Amygdala (tissue), 56 donors: ENCODE data around the gene USP2.
A peak's percentile ranks its signal among the peaks of the same experiment; 100 is the strongest.

Experiments
- DNase-seq, 56 donors: peaks; one replicate each; lab custom pipeline; 2025; lab: John Stamatoyannopoulos, UW

Gene USP2

DNA sequence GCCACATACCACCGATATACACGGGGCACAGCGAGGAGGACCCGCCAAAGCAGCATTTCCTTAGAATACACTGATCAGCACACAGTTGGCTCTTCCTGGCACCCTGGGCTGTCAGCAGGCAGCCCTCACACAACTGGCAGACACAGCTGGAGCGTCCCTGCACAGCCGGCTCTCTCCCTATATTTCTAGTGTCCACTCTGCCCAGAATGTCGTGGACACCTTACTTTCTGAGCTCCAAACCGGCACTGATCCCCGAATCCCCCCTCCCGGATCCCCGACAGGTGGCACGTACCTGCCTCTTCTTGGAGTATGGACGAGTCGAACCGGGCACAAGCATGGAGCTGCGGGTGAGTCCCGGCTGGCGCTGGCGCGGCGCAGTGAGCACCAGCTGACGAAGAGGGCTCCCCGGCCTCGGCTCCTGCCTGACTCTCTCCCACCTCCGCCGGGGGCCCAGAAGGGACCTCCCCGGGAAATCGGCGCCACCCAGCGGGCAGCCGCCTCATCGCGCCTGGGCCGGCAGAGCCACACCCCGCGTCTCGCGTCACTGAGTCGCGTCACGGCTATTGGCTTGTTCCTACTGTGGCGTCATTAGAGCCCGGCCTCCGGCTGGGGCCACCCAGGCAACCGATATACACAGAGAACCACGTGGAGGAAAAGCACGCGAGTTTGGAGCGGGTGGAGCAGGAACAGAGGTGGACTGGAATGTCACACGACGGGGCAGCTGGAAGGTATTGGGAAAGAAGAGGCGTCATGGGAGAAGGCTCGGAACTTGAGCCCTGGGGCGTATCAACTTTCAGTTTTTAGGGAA lies at the start of gene USP2:
TSS of gene USP2 (minus strand) at position 510 of the 808 bp plus-strand sequence. CDS start 8,210 bp downstream, outside the sequence.
- peak in 55 of 56 donors; percentile 81 to 99 (median 96) for DNase-seq

DNA sequence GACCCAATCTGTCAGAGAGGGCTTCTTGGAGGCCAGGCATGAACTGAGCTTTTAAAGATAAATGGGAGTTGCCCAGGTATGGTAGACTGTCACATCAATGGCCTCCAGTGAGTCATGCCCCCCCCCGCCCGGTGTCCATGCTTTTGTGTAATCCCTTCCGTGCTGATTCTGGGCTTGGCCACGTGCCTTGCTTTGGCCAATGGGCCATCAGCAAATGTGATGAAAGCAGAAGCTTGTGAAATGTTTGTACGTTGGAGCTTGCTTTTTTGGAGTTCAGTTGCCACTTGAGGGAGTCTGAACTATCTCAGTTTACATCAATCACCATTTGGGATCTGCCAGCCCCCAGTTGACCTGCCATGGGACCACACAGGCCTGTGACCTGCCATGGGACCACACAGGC lies 45.8 kb upstream of the USP2 start:
- no peak for DNase-seq

- DNase-seq: no peak
Measured at GRCh38 chr11:119426142-119426541, 44.7 kb upstream of the USP2 start.

- DNase-seq: no peak
Measured at GRCh38 chr11:119424775-119425174, 43.3 kb upstream of the USP2 start.

GRCh38 chr11:119424276-119424675 lies 42.8 kb upstream of the USP2 start:
- no peak for DNase-seq

DNA sequence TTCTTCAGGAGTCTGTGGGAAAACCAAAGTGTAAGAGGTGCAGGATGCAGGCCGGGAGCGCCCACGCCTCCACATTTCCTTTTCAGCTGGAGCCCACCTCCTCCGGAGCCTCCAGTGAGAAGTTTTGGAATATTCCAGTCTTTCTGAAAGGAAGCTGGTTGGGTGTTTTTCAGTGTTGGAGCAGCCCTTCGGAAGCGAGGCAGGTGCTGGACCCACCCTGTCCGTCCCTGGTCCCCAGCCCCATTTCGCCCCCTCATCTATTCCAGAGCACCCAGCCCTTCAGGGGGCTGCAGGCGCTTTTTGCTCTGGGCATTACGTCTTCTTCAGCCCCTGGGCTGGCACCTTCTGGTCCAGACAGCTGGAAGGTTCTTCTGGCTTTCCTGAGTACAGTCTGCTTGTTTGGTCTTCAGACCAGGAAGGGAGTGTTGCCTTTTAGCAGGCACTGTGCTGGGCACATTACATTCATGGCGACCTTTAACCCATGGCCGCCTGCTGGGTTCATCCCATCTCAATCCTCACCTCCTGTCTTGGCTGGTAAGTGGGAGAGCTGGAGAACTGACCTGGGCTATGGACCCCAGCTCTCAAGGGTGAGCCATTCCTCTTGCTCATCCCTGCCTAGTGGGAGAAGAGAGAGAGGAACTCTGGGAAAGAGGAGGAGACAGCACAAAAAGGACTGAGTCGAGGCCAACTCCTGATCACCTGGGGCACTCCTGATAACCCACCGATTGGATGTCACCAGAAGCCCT lies 42.2 kb upstream of the USP2 start:
- DNase-seq: peak in 1 of 56 donors; percentile 64

DNA sequence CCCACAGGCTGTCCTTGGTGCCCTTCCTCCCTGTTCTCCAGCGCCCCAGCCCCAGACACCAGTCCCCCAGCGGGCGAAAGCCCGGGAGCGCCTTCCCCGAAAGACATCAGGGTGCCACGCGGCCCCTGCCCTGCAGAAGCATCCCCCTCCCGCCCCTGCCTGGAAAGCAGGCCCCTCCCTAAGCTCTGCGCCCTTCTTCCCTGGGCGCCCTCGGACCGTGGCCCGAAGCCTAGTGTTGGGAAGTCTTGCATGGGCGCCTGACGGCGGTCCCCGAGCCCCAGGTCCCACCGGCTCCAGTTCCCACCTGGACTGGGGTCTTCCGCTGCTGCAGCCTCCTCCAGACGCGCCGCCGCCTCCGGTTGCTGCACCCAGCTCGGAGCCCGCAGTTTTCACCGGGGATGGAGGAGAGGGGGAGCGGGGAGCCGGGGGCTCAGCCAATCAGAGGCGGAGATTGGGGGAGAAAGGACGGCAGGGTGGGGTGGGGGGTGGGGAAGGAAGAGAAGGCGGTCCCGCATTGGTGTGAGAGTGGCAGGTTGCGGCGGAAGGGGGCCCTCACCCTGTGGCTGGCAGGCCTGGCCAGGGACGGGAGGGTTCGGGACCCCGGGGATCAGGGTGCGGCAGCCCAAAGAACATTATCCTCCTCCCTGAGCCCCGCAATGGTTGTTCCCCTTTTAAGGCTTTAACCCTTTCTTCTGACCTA lies 41.5 kb upstream of the USP2 start, which contains the start of gene THY1:
TSS of gene THY1 (minus strand) at position 364 of the 700 bp plus-strand sequence. CDS start 2,267 bp downstream, outside the sequence.
- peak in 41 of 56 donors; percentile 23 to 77 (median 60) for DNase-seq

DNA sequence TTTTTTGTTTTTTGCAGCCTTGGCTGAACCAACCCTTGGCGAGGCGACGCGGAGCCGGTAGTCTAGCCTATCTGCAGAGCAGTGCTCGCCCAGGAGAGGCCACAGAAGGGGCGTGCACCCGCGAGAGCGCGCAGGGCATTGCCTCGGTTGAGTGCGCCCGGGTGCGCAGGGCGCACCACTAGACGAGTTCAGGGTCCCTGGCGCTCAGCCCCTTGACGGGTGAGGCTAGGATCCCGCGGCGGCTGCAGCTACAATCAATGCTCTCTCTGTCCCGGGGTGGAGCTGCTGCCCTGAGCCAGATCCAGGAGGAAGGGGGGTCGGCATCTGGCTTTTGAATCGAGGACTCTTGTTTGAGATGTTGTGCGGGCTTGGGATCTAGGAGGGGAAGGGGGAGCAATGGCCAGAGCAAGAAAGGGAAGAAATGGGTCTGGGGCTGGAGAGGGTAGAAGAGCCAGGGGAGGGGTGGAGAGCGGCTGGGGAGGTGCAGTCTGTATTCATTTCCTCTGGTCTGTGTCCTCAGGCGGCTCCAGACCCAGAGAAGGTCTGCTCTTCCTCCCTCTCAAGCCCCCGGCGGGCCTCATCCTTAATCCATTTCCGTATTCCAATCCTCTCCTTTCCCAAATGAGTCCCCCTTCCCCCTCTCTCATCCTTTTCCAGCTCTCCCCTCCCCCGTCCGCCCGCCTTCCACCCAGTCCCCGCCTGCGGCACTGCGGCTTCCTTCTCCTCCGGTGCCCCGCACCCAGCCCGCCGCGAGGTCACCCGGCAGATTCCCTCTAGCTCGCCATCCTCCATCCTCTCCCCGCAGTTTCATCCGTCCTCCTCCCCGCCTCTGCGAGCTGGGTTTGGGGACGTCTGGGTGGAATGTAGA lies 40.7 kb upstream of the USP2 start:
- DNase-seq: peak in 25 of 56 donors; percentile 33 to 75 (median 51)

- no peak for DNase-seq
Measured at GRCh38 chr11:119421351-119421750, 39.9 kb upstream of the USP2 start.

- no peak for DNase-seq
Measured at GRCh38 chr11:119420631-119421030, 39.1 kb upstream of the USP2 start.

DNA sequence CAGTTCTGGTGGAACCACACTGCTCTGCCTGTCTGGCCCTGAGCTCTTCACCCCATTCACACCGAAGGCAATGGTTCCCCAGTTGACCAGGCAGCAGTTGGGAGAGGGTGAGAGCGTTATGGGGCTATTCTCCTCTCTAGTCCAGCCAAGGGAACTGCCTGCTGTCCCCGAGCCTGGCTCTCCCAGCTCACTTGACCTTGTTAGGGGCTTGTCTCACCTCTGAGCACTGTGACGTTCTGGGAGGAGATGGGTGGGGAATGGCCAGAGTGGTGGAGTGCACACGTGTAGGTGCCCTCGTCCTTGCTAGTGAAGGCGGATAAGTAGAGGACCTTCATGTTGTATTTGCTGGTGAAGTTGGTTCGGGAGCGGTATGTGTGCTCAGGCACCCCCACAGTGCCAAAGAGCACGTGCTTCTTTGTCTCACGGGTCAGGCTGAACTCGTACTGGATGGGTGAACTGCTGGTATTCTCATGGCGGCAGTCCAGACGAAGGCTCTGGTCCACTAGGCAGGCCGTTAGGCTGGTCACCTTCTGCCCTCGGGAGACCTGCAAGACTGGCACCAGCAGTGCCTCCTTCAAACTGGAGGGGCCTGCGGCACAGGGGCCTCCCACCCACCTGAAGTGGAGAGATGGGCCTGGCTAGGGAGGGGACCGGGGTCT lies 38.5 kb upstream of the USP2 start:
- DNase-seq: no peak

GRCh38 chr11:119419246-119419645 lies 37.8 kb upstream of the USP2 start:
- no peak for DNase-seq

DNA sequence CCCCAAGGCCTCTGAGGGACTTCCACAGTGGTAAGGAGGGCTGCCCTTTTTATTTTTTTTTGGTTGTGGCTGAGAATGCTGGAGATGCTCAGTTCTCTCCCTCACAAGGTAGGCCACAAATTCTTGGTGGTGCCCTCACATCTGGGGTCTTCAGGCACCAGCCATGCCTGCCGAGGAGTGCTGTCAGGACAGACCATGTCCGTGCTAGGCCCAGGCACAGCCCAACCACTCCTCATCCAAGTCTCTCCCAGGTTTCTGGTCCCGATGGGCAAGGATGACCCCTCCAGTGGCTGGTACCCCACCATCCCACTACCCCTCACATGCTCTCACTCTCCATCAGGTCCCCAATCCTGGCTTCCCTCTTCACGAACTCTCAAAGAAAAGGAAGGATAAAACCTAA lies 37.3 kb upstream of the USP2 start:
- DNase-seq: no peak

DNA sequence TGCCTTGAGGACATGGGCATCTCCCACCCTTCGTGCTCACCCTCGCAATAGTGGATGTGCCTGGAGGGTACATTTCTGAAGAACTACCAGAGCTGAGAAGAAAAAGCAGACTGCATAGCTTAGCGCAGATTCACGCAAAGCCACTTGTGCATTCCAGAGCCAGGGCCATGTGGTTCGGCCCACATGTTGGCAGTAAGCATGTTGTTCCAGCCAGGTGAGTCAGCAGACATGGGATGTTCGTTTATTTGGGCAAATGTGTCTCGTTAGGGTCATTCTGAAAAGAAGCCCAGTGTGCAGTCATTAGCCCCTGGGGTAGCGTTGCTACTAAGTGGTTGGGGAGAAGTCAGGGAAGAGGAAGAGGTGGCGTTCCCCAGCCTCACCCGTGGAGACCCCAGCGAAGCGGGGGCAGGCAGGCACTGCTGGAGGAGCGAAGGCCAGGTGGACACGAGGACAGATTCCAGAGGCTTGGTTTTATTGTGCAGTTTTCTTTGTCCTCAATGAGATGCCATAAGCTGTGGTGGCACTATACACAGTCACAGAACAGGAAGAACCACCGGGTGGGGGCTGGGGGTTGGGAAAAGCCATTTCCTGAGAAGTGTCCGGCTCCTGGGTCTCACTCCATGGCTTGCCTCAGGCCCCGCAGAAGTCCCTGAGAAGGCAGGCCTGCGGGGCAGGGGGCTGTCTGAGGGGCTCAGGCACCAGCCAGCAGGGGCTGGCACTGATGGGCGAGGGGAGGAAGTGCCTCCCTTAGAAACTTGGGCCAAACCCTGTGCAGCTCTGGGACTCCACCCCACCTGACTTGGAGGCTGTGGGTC lies 36.4 kb upstream of the USP2 start:
- peak in 1 of 56 donors; percentile 28 for DNase-seq

- DNase-seq: peak in 8 of 56 donors; percentile 17 to 50 (median 42)
Measured at GRCh38 chr11:119416606-119417580, 35.4 kb upstream of the USP2 start.

DNA sequence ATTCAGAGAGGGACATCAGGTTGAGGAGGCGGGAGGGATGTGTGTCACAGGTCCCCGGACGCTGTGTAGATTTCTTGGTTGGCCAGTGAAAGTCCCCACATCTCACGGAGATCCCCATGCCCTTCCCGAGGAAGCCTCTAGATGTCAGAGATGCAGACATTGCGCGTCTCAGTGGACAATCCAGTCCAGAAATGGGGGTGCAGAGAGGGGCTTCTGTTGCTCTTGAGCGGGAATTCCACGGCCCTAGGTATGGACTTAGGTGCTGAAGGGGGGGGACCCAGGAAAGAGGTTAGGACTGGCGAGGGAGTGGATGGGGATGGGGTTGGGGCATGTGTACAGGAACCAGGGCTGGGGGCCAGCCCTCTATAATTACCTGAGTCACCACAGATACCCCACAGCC lies 34.5 kb upstream of the USP2 start:
- no peak for DNase-seq

GRCh38 chr11:119415517-119415916 lies 34.0 kb upstream of the USP2 start:
- DNase-seq: no peak
